ENCODE measurements around the gene LYZL2.
"Not testable (repeated sequence)": the region's sequence is repeated elsewhere in the genome, so short reads cannot be mapped to it uniquely, and the experiment has no call there.

Gene LYZL2

DNA sequence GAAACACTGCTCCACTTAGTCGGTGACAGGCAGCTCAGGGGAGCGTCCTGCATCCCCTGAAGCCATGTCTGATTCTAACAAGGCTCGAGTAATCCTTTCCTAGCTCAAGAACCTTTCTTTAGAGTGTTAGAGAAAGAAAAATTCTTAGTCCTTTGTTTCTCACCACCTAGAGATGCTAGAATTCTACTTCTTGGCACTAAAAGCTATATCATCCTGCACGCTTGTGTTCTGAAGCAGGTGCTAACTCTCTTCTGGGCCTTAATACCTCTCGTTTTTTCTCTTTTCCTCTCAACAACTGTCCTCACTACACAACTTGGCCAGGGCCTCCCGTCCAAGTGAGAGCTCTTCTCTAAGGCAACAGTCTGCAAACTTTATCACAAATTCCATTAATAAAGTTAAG is at the start of gene LYZL2:
TSS of gene LYZL2 (minus strand) at position 101 of the 400 bp plus-strand sequence. CDS start 2,838 bp downstream, outside the sequence.
- in situ Hi-C loops (cut with MboI; ENCODE audit: low sequenced_read_pairs): no loop called here

GRCh38 chr10:30677616-30678015 is 48.1 kb upstream of the LYZL2 start:
- in situ Hi-C loops (cut with MboI; ENCODE audit: low sequenced_read_pairs): not testable (repeated sequence)

GRCh38 chr10:30677146-30677545 is 47.6 kb upstream of the LYZL2 start:
- in situ Hi-C loops (cut with MboI; ENCODE audit: low sequenced_read_pairs): not testable (repeated sequence)

DNA sequence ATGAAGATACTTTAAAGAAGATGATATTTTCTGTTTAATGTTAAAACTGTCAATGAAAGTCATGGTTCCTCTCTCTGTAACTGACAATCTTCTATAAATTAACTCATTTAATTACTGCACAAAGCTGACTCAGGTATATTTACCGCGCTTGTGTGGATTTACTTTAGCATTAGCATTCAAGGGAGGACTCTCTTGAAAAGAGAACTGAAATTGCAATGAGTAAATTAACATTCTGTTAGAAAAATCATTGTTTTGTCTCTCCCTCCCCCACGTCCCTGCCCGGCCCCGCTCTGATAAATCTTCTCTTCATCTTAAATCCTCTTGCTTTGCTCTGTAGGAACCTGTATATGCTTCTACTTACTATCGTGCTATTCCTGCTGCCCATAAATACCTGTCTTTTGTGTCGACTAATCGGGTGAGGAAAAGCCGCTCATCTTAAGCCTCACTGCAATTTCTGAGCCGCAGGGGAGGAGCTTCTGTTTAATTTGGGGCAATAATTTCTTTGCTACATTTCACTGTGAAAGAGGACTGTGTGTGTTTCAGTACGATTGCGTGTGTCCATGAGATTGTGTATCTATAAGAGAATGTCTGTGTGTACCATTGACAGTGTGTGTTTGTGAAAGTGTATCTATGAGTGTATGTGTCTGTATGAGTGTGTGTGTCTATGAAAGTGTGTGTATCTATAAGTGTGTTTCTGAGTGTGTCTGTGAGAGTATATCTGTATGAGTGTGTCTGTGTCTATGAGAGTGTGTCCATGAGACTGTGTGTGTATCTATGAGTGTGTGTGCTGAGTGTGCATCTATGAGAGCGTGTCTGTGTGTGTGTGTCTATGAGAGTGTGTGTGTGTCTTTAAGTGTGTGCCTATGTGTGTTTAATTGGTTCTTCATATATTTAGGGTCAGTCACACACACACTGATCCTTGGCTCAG is 46.5 kb upstream of the LYZL2 start:
- in situ Hi-C loops (cut with MboI; ENCODE audit: low sequenced_read_pairs): no loop called here

DNA sequence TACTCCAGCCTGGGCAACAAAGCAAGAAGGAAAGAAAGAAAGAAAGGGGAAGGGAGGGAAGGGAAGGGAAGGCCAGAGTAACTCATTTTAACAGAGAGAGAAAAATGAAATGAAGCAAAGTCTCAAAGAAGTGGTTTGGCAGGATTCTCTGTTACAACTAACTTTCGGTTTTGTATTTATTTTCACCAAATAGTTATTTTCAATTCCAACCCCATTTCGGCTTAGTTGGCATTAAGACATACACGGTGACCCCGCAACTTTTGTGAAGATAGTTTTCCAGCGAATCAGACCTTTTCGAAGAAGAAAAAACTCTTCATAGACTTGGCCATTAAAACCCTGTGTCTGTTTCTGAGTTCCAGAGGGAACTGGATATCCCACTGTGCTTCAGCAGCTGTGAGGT is 45.2 kb upstream of the LYZL2 start:
- in situ Hi-C loops (cut with MboI; ENCODE audit: low sequenced_read_pairs): no loop called here

GRCh38 chr10:30673262-30673661 is 43.7 kb upstream of the LYZL2 start:
- in situ Hi-C loops (cut with MboI; ENCODE audit: low sequenced_read_pairs): not testable (repeated sequence)

DNA sequence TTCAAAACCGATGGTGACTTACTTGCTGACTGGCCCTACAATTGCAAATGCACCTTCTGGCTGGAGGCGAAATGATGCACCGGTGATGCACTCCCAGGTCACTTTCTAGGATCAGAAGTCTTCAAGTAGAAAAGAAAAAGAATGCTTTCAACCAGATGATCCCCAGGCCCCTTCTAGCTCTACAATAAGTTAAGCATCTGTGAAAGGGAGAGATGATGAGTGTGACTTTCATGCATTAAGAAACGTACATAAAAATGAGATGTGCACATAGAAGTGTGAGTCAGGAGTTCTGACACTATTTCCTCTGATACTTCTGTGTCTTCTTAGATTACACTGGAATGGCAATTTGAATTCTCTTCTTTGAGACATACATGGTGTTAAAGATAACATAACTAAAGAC is 42.8 kb upstream of the LYZL2 start:
- in situ Hi-C loops (cut with MboI; ENCODE audit: low sequenced_read_pairs): not testable (repeated sequence)

- in situ Hi-C loops (cut with MboI; ENCODE audit: low sequenced_read_pairs): no loop called here
These were observed 41.6 kb upstream of the LYZL2 start for GRCh38 chr10:30671026-30671616.

DNA sequence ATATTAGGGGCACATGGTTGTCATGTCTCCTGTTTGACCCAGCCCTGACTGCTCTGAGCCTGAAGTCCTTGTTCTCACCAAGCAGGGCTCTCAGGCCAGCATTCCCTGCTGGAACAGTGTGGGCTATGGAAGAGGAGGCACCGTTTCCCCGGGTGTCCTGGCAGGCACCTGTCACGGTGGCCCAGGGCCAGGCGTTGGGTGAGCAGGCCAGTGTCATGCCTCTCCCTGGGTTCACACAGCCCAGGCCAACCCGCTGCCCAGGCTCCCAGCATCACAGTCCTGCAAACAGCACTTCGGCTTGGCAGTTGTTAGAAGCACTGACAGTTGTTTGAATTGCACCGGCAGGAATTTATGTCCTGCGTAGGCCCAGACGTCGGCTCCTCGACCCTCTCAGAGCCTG is 38.4 kb upstream of the LYZL2 start:
- in situ Hi-C loops (cut with MboI; ENCODE audit: low sequenced_read_pairs): not testable (repeated sequence)

DNA sequence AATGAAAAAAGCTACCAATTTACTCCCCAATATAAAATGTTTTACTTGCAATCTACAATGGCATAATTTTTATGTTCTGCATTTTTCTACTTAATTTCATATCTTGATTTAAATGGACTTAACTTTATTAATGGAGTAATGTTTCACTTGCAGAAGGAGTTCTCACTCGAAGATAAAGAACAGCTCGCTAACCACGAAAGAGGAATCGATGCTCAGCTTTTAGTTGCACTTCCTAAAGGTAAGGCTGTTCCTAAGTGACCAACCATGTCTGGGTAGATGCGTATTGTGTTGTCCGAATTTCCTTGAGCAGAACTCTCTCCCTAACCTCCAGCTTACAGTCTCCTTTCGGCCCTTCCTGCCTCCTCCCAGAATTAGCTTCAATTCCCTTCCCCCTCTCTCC is 33.9 kb upstream of the LYZL2 start:
- in situ Hi-C loops (cut with MboI; ENCODE audit: low sequenced_read_pairs): not testable (repeated sequence)

DNA sequence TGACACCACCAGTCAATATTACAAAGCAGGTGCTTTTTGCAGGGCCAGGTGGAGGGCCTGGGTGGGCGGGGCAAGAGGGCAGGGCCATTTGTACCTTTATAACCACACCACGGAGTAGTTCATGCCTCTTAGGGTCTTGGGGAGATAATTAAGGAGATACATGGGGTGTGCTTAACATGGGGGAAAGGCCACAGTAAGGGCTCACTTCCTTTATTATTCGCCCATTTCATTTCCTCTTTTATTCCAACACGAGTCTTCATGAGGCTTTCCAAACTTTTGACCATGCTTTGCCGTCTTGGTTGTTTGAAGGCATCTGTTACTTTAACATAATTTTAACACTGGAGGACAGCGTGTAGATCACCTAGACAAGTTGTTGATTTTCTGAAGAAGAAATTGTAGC is 33.3 kb upstream of the LYZL2 start:
- in situ Hi-C loops (cut with MboI; ENCODE audit: low sequenced_read_pairs): no loop called here

GRCh38 chr10:30660314-30660713 is 30.8 kb upstream of the LYZL2 start:
- in situ Hi-C loops (cut with MboI; ENCODE audit: low sequenced_read_pairs): not testable (repeated sequence)

DNA sequence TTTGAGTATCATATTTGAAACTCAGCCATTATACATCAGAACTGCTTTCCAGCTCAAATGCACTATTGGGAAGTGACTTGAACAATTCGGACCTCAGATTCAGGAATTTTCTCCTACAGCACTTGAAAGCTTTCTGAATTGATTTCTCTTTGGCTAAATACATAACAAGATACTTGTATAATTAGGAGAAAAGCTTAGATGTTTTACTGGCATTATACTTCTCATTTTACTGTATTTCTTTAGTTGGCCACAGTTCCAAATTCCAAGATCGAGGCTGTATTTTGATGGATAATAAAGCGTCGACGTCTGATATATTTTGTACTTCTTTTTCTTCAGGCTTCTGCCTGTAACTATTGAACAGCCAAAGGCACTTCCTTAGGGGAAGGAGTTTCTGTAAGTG is 26.7 kb upstream of the LYZL2 start:
- in situ Hi-C loops (cut with MboI; ENCODE audit: low sequenced_read_pairs): no loop called here

DNA sequence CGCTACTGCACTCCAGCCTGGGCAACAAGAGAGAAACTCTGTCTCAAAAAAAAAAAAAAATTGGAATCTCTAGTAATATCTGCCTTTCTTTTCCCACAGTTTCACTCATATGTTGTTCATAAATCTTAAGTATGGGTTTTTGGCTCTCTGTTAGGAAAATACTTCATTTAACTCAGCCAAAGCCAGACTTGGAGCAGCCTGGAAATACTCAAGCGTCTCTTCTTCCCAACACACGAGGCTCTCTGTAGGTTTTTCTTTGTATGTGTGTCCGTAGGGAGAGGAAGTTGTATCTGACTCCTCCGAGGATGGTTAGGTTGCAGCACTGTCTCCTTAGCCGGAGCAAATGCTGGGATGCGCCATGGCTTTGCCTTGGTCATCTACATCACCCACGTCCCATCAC is 25.4 kb upstream of the LYZL2 start:
- in situ Hi-C loops (cut with MboI; ENCODE audit: low sequenced_read_pairs): not testable (repeated sequence)

DNA sequence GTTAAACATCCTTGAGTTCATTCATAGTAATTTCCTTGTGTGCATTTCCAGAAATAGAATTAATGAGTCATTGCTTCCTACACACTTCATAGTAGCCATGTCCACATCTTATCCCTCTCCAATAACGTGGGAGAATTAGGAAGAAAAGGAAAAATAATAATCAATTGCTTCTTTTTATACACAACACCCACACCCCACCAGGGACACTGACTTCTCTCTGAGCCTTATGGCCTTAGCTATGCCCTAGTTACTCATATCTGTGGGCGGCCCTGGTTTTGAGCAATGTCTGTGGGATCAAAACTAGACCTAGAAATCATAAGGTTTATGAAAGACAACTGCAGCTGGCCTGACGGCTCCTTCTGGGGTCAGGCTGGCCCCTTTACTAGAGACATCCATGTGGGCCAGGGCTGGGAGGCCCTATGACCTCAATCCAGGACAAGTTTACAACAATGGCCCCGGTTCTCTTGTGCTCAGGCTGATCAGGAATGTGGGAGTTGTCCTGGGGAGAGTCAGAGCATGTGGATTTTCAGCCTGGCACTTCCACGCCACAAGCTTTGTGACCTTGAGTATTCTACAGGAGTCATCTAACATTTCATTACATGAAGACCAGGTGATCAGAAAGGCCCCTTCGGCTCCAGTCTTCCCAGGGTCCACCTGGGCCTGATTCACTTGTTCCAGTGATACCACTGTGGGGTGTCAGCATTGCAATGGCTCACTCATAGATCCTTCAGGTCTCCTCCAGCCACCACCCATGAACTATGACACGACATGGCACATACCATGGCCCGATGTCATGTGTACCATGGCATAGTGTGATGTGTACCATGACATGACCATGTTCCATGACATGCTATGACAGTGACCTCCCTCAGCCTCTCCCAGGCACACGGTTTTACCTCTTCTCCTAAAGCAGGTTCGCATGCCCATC is 22.2 kb upstream of the LYZL2 start:
- in situ Hi-C loops (cut with MboI; ENCODE audit: low sequenced_read_pairs): not testable (repeated sequence)

DNA sequence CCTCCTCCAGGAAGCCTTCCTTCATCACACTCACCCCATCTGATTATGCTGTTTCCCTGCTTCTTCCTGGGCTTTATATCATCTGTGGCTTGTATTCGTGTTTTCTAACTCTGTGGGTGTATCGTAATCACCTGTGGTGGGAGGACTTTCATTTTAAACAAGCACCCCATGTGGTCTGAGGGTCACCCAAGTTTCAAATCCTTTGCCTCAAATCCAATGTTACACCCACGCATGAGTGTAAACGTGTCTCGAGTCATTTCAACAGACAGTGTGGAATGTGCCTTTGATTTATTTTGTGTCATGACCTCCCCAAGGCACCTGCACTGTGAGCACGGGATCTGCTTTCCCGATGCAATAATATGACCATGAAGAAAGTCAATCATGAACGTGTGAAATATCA is 17.5 kb upstream of the LYZL2 start:
- in situ Hi-C loops (cut with MboI; ENCODE audit: low sequenced_read_pairs): no loop called here

DNA sequence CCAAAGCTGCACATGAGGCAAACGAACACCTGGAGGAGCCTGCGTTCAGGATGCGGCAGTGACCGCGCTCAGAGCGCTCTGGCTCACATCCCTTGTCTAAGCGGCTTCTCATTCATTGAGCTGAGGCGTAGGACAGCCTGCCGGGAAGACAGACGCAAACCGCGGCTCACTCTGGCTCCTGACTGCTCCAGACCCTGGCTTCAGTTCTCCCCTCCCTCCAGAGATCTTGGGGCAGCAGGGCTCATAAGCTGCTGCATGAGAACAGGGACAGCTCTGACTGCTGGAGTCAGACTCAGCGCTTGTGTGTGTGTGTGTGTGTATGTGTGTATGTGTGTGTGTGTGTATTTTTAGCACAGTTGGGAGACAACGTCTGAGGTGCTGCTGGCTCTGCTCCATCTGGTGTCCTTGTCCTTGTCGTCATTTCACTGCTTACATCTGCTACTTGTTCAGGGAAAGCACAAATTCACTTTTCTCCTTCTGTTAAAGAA is 15.8 kb upstream of the LYZL2 start:
- in situ Hi-C loops (cut with MboI; ENCODE audit: low sequenced_read_pairs): no loop called here

GRCh38 chr10:30644408-30644861 is 14.9 kb upstream of the LYZL2 start:
- in situ Hi-C loops (cut with MboI; ENCODE audit: low sequenced_read_pairs): not testable (repeated sequence)

DNA sequence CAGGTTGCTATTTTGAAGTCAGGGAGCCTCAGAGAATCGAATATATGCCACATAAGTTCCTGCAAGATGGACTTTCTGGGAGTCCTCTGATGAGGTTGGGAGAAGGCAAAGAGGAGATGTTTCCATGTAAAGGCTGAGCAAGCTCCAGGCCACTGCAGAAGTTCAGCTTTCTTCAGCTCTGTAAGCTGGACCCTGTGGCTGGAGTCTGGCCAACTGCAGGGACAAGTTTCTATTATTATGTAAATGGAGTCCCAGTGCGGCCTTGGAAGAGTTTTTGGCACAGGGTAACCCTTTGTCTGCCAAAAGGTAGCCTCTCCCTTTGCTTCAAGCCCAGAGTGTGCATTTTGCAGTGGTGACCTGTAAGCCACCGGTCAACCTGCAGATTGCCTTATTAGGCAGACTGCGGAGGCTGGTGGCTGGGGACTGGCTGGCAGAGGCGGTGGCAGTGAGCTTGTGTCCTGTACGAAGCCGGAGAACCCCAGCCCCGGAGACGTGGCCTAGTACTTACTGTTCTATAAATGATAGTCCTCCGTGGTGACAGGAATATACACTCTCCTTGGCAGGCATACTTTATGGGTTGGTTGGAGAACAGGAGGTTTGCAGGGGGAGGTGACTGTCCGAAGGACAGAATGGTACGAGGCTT is 14.1 kb upstream of the LYZL2 start:
- in situ Hi-C loops (cut with MboI; ENCODE audit: low sequenced_read_pairs): not testable (repeated sequence)

- in situ Hi-C loops (cut with MboI; ENCODE audit: low sequenced_read_pairs): not testable (repeated sequence)
These were observed 13.3 kb upstream of the LYZL2 start for GRCh38 chr10:30642856-30643255.

All from HL-60/S4 treated with retinoic acid at 250 ng/mL for 4 days and 3 days (cell line).